Measurements from ENCODE around the gene SCYGR8. TPM values are rescaled to one million over a fixed set of nuclear protein-coding genes. Genes with fewer than 3 reads are reported as not detected.

Gene SCYGR8
- total and polyA plus RNA-seq, 2 experiments from 2014 or later = not detected

DNA sequence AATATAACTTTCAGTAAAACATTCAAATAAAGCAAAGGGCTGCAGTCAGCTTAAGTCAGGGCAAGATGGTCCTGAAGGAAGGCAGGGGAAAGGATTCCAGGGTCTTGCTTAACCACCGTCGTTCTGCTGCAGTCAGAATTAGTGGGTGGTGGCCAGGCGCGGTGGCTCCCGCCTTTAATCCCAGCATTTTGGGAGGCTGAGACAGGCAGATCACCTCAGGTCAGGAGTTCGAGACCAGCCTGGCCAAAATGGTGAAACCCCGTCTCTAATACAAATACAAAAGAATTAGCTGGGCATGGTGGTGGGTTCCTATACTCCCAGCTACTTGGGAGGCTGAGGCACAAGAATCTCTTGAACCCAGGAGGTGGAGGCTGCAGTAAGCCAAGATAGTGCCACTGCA lies 34.7 kb upstream of the SCYGR8 start:
- Histone ChIP-seq H3K27ac (no peak overlapping the region), H3K4me2 (no peak overlapping the region), H3K9me3 (ENCODE audit: low read depth) (no peaks in the 10 kb centered on the region), H3K9me2 (replicated peaks; ENCODE audit: insufficient read depth) (no peaks in the 10 kb centered on the region), H3K79me2 (peaks cover 39% of the 10 kb centered on the region), H3K36me3 (replicated peaks; ENCODE audit: insufficient read depth, low read depth) (no peaks in the 10 kb centered on the region), H3K4me1 (ENCODE audit: insufficient read depth) (no peaks in the 10 kb centered on the region), H3K27me3 (no peaks in the 10 kb centered on the region), H4K20me1 (ENCODE audit: insufficient read depth, poor library complexity, severe bottlenecking) (no peaks in the 10 kb centered on the region), H3K4me3 (no peak overlapping the region), H2AFZ (no peak overlapping the region)
- TF ChIP-seq EZH2phosphoT487 (IDR thresholded peaks at IDR 0.05; ENCODE audit: low read depth, severe bottlenecking, unreplicated experiment) (no peak), EZH2 (IDR thresholded peaks at IDR 0.05; ENCODE audit: borderline replicate concordance) (no peak)
- TF ChIP-seq, protein P1, sequence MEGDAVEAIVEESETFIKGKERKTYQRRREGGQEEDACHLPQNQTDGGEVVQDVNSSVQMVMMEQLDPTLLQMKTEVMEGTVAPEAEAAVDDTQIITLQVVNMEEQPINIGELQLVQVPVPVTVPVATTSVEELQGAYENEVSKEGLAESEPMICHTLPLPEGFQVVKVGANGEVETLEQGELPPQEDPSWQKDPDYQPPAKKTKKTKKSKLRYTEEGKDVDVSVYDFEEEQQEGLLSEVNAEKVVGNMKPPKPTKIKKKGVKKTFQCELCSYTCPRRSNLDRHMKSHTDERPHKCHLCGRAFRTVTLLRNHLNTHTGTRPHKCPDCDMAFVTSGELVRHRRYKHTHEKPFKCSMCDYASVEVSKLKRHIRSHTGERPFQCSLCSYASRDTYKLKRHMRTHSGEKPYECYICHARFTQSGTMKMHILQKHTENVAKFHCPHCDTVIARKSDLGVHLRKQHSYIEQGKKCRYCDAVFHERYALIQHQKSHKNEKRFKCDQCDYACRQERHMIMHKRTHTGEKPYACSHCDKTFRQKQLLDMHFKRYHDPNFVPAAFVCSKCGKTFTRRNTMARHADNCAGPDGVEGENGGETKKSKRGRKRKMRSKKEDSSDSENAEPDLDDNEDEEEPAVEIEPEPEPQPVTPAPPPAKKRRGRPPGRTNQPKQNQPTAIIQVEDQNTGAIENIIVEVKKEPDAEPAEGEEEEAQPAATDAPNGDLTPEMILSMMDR (IDR thresholded peaks at IDR 0.05; ENCODE audit: poor library complexity) = no peak
- DNase-seq (ENCODE audit: low spot score) = no peak
- WGBS (ENCODE audit: low lambda C conversion rate, missing lambda C conversion rate) = 95% methylated on average over 7 of the region's 7 CpGs

DNA sequence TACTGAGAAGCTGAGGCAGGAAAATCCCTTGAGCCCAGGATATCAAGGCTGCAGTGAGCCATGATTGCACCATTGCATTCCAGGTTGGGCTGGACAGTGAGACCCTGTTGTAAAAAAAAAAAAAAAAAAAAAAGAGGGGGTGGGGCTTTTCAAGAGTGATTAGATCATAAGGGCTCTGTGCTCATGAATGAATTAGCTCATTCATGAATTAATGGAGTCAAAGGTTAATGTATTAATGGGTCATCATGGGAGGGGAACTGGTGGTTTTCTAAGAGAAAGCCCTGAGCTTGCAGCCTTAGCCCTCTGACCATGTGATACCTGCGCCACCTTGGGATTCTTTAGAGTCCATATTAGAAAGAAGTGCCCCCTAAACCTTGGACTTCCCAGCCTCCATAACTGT lies 32.4 kb upstream of the SCYGR8 start:
- TF ChIP-seq EZH2phosphoT487 (IDR thresholded peaks at IDR 0.05; ENCODE audit: low read depth, severe bottlenecking, unreplicated experiment) (no peak), EZH2 (IDR thresholded peaks at IDR 0.05; ENCODE audit: borderline replicate concordance) (no peak)
- TF ChIP-seq, protein P1 (IDR thresholded peaks at IDR 0.05; ENCODE audit: poor library complexity) = no peak
- WGBS (ENCODE audit: low lambda C conversion rate, missing lambda C conversion rate) = 100% methylated on average over 1 of the region's 1 CpG
- peak overlapping the region; percentile 54 for H3K27ac ChIP-seq
- no peaks in the 10 kb centered on the region for H3K36me3 ChIP-seq (replicated peaks; ENCODE audit: insufficient read depth, low read depth)
- DNase-seq (ENCODE audit: low spot score) = peak; percentile 32
- peaks cover 2% of the 10 kb centered on the region for H3K4me1 ChIP-seq (ENCODE audit: insufficient read depth)
- H4K20me1 ChIP-seq (ENCODE audit: insufficient read depth, poor library complexity, severe bottlenecking) = no peaks in the 10 kb centered on the region
- no peaks in the 10 kb centered on the region for H3K9me2 ChIP-seq (replicated peaks; ENCODE audit: insufficient read depth)
- H3K79me2 ChIP-seq = peaks cover 38% of the 10 kb centered on the region
- no peak overlapping the region for H3K4me2 ChIP-seq
- H3K27me3 ChIP-seq = no peaks in the 10 kb centered on the region
- H2AFZ ChIP-seq = no peak overlapping the region
- H3K9me3 ChIP-seq (ENCODE audit: low read depth) = no peaks in the 10 kb centered on the region
- H3K4me3 ChIP-seq = no peak overlapping the region

DNA sequence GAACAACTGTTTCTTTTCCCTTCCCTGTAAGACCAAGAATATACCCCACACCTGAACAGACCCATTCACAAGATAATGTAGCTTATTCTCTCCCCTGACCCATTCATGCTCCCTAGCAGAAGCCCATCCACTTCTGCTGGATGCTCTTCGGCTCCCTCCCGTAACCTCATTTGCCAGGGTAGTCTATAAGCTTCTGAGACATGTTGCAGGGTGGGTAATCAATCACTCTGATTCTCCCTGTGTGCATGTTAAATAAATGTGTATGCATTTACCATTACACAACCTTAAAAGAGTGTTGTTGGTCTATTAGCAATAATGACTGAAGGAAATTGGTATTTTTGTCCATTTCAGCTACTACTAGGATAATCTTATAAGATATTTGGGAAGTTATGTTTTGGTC lies 29.2 kb upstream of the SCYGR8 start:
- Histone ChIP-seq H3K27me3 (no peaks in the 10 kb centered on the region), H3K4me2 (peak overlapping the region; percentile 74), H3K27ac (no peak overlapping the region), H3K4me1 (ENCODE audit: insufficient read depth) (peaks cover 8% of the 10 kb centered on the region), H3K9me2 (replicated peaks; ENCODE audit: insufficient read depth) (no peaks in the 10 kb centered on the region), H2AFZ (no peak overlapping the region), H3K36me3 (replicated peaks; ENCODE audit: insufficient read depth, low read depth) (no peaks in the 10 kb centered on the region), H3K9me3 (ENCODE audit: low read depth) (no peaks in the 10 kb centered on the region), H3K79me2 (peaks cover 23% of the 10 kb centered on the region), H4K20me1 (ENCODE audit: insufficient read depth, poor library complexity, severe bottlenecking) (no peaks in the 10 kb centered on the region), H3K4me3 (no peak overlapping the region)
- TF ChIP-seq, protein P1 (IDR thresholded peaks at IDR 0.05; ENCODE audit: poor library complexity) = no peak
- TF ChIP-seq EZH2 (IDR thresholded peaks at IDR 0.05; ENCODE audit: borderline replicate concordance) (no peak), EZH2phosphoT487 (IDR thresholded peaks at IDR 0.05; ENCODE audit: low read depth, severe bottlenecking, unreplicated experiment) (no peak)
- WGBS (ENCODE audit: low lambda C conversion rate, missing lambda C conversion rate) = 84% methylated on average over 2 of the region's 2 CpGs
- no peak for DNase-seq (ENCODE audit: low spot score)
